C4-2B (cell line): ENCODE results near the gene CPB2.

ENCODE experiments used
- H3K27ac ChIP-seq: fragments of 450-650 bp; 2 replicates; pipeline ENCODE4 v1.5.1; 2017
- ZFX ChIP-seq: fragments of 450-650 bp; IDR thresholded peaks from 2 replicates; pipeline ENCODE4 v1.6.1; 2017
- TF ChIP-seq, protein P1 (sequence below): fragments of 450-650 bp; conservative IDR thresholded peaks from 2 replicates; pipeline ENCODE4 v1.5.1; 2017; ENCODE audit warnings: mild to moderate bottlenecking

The CPB2 gene

GRCh38 chr13:46079770-46080169, 25.1 kb downstream of the CPB2 start:
- TF ChIP-seq, protein P1, sequence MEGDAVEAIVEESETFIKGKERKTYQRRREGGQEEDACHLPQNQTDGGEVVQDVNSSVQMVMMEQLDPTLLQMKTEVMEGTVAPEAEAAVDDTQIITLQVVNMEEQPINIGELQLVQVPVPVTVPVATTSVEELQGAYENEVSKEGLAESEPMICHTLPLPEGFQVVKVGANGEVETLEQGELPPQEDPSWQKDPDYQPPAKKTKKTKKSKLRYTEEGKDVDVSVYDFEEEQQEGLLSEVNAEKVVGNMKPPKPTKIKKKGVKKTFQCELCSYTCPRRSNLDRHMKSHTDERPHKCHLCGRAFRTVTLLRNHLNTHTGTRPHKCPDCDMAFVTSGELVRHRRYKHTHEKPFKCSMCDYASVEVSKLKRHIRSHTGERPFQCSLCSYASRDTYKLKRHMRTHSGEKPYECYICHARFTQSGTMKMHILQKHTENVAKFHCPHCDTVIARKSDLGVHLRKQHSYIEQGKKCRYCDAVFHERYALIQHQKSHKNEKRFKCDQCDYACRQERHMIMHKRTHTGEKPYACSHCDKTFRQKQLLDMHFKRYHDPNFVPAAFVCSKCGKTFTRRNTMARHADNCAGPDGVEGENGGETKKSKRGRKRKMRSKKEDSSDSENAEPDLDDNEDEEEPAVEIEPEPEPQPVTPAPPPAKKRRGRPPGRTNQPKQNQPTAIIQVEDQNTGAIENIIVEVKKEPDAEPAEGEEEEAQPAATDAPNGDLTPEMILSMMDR = no peak
- TF ChIP-seq ZFX = no peak
- H3K27ac ChIP-seq = no peak overlapping the region

DNA sequence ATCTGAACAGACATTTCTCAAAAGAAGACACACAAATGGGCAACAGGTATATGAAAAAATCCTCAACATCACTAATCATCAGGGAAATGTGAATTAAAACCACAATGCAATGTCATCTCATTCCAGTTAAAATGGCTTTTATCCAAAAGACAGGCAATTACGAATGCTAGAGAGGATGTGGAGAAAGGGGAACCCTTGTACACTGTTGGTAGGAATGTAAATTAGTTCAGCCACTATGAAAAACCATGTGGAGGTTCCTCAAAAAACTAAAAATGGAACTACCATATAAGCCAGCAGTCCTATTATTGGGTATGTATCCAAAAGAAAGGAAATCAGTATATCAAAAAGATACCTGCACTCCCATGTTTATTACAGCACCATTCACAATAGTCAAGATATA, 27.6 kb downstream of the CPB2 start:
- TF ChIP-seq, protein P1 = no peak
- TF ChIP-seq ZFX = no peak
- no peak overlapping the region for H3K27ac ChIP-seq

DNA sequence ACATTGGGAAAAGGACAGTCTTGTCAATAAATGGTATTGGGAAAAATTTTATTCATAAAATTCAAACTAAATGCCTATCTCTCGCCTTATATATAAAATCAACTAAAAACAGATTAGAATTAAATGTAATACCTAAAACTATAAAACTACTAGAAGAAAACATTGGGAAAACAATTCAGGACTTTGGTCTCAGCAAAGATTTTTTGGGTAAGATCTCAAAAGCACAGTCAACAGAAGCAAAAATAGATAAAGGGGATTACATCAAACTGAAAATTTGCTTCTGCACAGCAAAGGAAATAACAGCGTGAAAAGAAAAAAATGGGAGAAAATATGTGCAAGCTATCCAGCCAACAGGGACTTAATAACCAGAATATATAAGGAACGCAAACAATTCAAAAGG, 28.0 kb downstream of the CPB2 start:
- TF ChIP-seq ZFX = no peak
- TF ChIP-seq, protein P1 = no peak
- no peak overlapping the region for H3K27ac ChIP-seq

GRCh38 chr13:46075811-46076210, 29.0 kb downstream of the CPB2 start:
- H3K27ac ChIP-seq = no peak overlapping the region
- TF ChIP-seq ZFX = no peak
- TF ChIP-seq, protein P1 = no peak

DNA sequence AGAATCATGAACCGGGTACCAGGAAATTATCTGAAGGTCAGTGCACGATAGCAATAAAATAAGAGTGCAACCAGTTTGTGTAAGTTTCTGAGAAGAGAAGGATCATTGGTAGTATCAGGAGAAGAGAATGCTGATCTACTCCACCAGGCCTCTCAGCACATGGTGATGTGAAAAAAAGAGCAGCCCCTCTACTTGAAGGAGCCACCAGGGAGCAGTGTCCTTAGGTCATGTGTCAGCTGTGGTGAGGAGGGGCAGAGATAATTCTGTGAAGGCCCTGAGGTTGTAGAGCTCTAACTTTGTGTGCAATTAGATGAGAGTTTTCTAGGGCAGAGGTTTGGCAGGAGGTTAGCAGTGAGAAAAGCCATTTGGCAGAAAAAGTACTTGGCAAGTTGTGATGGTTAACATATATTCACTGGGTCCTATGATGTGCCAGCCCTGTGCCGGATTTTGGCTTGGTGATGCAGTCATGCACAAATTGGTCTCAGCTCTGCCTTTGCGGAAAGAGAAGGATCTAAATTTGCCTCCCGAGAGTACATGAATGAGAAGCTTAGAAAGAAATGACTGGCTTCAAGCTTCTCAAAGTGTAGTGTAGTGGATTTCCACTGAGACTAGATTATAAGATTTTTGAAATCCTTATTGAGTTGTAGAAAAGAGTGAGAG, 33.1 kb downstream of the CPB2 start:
- no peak overlapping the region for H3K27ac ChIP-seq
- TF ChIP-seq, protein P1 = no peak; the same call in 1 of the 2 replicates
- TF ChIP-seq ZFX = no peak

GRCh38 chr13:46063292-46063691, 41.5 kb downstream of the CPB2 start:
- TF ChIP-seq, protein P1 = no peak
- TF ChIP-seq ZFX = no peak

DNA sequence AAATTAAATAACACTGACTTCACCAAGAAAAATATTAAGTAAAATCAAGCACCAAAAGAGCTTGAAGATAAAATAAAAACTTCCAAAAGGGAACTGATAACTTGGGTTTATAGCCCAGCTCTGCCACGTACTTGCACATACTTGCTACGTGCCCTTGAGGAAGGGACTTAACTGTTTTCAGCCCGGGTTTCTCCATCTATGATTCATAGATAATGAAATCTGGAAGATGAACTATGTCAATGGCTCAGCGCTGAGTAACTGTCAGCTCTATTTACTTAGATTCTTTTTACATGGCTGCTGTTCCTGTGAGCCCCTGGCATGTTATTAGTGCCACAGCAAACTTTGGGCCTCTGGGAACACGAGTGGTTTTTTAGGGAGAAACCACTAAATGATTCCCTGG, 42.6 kb downstream of the CPB2 start:
- TF ChIP-seq, protein P1 = no peak
- no peak for TF ChIP-seq ZFX
- no peak overlapping the region for H3K27ac ChIP-seq

More at GRCh38 chr13:46063292-46063691, 41.5 kb downstream of the CPB2 start:
- no peak overlapping the region for H3K27ac ChIP-seq
